Suppressor macrophage treated with lipopolysaccharide for 1 hour (primary cell): Measurements from ENCODE around the gene VMAC.

Experiments
- DNase-seq, 3 donors: peaks; one replicate each; pipeline ENCODE4 v3.0.0-alpha.2; 2020 to 2022

VMAC gene

GRCh38 chr19:5884065-5884811 lies 20.4 kb upstream of the VMAC start:
- peak; percentile 28 to 59 (median 52) for DNase-seq

DNA sequence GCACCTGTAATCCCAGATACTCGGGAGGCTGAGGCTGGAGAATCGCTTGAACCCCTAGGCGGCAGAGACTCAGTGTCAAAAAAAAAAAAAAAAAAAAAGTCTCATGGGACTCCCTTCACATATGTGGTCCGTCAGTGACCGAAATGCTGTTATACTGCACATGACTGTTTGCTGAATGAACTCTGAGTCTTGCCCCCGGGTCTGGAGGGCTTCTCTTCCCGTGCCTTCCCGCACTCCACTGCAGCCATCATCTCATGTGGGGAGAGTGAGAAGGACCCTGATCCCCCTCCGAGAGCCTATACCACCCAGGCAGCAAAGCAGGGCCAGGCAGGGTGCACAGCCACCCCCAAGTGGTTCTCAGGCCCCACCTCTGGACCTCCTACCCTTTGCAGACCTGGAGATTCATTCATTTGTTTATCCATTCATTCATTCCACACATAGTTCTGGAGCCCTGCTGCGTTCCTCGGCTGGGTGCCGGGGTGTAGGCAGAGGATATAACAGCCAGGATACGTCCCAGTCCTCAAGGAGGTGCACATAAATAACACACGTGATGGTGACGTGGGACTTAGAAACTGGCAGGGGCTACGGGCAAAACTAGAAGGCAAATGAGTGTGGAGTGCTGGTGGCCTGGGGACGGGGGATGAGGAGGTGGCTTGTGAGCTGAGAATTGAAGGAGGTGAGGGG lies 15.2 kb upstream of the VMAC start:
- DNase-seq = no peak

DNA sequence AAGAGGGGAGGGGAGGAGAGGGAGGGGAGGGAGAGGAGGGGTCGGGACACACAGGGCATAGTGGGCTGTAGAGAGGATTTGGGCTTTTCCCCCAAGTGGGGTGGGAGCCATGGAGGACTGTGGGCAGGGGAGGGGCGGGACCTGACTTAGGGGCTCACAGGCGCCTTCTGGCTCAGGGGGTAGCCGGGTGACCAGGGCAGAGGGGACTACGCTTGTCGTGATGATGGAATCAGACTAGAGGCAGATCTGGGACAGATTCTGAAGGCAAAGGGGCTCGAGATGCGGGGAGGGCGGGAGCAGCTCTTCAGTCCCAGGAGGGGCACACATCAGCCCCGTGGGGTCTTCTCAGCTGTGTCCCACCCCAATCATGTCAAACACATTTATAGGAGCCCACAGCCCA lies 14.6 kb upstream of the VMAC start:
- no peak for DNase-seq

DNA sequence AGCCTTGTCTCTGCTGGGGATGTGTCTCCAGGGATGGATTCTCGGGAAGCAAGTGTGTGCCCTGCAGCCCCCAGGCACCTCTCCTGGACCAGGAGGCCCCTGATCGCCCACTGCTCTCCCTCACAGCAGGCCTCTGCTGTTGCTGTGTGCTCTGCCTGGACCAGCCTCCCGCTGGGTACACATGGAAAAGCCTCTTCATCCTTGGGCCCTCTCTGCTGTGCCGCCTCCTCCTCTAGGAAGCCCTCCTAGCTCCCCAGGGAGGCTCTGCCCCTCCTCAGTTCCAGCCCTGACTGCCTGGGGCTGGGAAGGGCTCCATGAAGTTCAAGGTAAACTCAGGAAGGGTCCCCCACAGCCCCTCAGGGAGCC lies 13.1 kb upstream of the VMAC start:
- no peak for DNase-seq

DNA sequence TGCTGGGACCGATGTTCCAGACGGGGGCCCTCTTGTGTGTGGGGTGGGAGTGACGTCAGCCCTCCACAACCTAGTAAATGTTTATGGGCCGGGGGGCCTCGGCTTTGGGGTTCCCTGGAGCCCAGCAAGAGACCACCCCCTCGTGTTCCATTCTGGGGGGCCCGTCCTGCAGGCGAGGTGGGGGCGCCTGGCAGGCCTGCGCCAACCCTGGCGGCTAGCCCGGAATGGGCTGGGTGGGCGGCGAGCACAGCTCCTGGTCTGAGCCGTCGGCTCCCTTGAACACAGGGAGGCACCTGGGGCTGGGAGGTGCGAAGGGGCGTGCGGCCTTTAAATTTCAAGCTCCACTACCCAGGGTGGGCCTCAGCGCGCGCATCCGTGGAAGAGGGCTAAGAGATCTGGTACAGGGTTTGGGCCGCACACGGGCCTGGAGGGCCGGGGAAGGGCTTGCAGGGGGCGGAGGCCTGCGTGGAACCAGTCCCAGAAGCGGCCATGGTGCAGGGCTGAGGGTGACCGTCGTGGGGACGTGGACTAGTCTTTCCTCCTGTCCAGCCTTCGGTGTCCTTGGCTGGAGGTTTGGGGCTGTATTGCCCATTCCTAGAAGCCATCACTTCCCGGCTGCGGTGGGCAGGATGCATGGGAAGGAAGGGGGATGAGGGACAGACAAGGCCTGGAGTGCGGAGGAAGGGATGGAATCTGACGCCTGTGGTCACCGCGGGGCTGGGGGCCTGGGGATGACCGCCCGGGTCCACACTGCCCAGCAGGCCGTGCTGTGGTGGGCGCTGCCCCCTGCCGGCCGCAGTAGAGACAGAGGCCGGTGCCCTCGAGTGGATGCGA lies 12.5 kb upstream of the VMAC start:
- peak; percentile 39 to 72 (median 59) for DNase-seq

- no peak for DNase-seq
These were observed 11.8 kb upstream of the VMAC start for GRCh38 chr19:5892772-5893275.

DNA sequence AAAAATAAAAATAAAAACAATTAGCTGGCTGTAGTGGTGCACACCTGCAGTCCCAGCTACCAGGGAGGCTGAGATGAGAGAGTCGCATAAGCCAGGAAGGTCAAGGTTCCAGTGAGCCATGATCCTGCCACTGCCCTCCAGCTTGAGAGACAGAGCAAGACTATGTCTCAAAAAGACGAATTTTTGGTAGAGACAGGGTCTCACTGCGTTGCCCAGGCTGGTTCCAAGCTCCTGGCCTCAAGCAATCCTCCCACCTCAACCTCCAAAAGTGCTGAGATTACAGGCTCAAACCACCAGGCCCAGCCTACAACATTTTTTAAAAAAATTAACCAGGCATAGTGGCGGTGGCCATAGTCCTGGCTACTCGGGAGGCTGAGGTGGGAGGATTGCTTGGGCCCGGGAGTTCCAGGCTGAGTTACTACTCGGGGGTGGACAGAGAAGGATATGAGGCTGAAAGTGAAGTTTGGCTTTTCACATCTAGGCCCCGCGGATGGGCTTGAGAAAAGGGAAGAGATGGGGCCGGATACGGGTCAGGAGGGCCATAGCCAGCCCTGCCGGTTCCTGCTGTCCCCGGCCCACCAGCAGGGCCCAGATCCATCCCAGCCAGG lies 11.3 kb upstream of the VMAC start:
- DNase-seq = peak in 1 of 3 donors; percentile 6

GRCh38 chr19:5893907-5894703 lies 10.6 kb upstream of the VMAC start:
- DNase-seq = no peak

- DNase-seq = no peak
These were observed 9.8 kb upstream of the VMAC start for GRCh38 chr19:5894704-5895349.

DNA sequence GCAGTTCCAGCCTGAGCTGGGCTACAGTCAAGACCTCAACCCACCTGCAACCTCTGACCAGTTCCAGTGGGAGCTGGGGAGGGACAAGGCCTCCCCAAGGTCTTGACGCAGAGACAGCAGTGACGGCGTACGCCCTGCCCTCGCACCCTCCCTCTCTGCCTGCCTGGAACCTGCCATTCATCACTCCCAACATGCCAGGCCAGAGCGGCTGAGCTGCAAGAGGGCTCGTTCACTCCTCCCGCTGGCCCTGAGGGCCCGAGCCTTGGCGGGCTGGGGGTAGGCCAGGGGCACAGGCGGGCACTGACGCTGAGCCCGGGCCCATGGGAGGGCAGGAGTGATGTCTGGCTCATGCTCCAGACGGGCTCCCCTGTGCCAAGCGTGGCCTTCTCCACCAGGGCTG lies 9.3 kb upstream of the VMAC start:
- DNase-seq = no peak

- DNase-seq = no peak
These were observed 8.8 kb upstream of the VMAC start for GRCh38 chr19:5895890-5896289.

GRCh38 chr19:5896365-5897076 lies 8.2 kb upstream of the VMAC start:
- DNase-seq = no peak

DNA sequence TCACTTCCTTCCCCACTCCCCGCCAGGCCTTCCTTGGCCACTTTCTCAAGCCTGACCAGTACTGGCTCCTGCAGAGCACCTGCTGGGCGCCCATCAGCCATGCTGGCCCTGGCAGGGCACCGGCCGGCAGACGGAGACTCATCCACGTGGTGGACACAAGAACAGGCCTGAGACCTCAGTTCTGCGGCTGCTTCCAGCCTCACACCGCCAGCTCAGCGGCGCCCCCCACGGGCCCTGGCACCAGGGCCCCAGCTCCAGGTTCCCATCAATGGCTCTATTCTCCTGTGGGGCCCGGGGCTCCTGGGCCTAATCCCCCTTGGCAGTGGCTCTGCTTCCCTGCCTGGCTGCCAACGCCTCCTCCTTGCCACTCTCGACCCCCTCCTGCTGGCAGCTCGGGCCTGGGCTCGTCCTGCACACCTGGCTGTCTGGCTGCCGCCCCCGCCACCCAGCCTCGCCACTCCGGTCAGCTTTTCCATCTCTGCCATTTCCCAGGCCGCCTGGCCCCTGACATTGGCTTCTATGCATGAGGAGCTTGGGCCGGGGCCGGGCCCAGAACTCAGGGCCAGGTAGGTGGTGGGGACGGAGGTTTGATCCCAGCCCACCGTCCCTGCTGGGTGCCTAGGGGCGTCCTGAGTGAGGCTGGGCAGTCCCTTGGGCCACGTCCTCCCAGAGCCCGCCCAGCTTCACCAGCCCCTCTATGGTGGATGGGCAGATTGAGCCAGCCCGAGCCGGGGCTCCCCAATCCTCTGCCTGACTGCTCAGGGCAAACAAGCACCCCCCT lies 7.3 kb upstream of the VMAC start:
- DNase-seq = no peak

DNA sequence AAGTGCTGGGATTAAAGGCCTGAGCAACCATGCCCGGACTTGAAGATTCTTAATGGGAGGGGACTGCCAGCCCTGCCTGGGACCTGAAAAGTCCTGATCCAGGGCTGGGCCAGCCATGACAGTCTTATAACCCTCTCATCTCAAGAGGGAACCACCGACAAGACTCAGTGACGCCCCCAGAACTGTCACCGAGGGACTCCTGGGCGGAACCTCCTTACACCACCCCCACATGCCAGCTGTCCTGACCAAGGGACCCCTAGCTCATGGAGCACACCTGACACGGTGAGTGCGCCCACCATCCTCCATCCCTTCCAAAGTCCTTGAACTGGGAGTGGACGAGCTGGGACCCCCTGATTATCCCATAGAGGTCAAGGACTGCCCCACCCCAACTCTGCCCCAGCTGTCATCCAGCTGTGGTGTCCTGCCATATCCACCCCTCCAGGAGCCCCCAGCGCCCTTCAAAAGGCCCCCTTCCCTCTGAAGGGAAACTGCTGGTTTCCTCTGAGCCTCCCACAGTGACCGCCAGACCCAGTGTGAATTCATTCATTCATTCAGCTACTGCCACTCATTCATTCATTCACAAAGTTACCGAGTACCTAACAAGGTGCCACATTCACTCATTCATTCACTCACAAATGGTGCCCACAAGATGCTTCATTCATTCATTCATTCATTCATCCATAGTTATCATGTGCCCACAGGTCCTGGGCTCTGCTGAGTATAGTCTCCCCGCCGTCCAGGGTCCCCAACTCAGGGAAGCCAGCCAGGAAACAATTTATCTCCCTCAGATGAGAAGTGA lies 4.7 kb upstream of the VMAC start:
- DNase-seq = no peak

- DNase-seq = no peak
These were observed 3.7 kb upstream of the VMAC start for GRCh38 chr19:5900976-5901375.

DNA sequence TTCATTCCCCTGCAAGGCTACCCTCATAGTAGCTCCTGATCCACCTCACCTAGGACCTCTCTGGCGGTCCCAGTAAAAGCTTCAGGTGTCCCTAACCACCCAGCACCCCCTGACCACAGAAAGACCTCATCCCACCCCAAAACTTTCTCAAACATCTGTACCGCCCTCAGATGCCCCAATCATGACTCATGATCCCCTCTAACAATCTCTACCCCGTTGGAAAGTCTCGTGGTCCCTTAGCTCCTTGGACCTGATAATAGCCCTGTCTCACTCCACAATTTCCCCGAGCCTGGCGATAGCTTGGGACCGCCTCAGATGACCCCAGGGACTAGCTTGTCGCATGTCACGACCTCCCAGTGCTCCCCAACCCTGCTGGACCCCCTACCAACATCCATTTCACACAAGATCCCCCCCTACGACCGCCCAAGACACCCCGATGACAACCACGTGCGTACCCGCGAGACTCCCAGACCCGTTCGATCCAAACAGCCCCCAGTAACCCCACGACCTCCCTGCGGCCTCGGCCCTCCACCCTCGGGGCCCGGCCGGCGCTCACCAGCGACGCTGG lies 1.5 kb upstream of the VMAC start:
- DNase-seq = peak; percentile 41 to 54 (median 51)

GRCh38 chr19:5903624-5904351 lies 884 bp upstream of the VMAC start, which contains the start of gene NDUFA11:
NDUFA11 (minus strand) TSS chr19:5903790; CDS start chr19:5903708, 82 bp downstream.
- peak; percentile 97 to 99 (median 98) for DNase-seq
